Measurements from ENCODE around the gene ALPG.

DNA sequence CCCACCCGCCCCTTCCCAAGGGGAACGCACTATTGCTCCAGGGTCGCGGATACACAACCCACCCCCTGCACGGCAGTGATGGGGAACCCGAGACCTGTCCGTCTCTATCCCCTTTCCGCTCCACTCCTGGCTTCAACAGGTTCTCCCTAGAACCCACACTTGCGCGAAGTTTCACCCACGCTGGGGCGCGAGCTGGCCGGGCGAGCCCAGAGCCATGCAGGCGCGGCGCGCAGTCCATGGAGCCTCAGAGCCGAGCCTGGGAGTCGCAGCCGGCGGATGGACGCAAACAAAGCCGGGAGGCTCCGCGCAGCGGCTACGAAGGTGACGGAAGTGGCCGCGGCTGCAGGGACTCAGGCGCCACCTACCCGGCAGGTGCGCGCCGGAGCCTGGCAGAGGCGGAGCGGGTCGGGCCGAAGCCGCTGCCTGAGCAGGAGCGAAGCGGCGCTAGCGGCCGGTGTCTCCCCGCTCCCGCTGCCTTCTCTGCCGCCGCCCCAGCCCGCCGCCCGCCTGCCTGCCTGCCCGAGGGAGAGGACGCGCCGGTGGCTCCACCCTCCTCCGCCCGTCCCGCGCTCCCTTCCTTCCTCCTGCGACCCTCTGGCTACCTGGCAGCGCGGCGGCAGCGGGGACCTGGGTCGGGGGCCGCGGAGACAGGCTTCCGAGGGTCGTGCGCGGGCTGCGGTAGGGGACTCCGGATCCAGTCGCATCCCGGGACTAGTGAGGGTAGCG lies 14.0 kb downstream of the ALPG start:
- TF ChIP-seq, protein P1, sequence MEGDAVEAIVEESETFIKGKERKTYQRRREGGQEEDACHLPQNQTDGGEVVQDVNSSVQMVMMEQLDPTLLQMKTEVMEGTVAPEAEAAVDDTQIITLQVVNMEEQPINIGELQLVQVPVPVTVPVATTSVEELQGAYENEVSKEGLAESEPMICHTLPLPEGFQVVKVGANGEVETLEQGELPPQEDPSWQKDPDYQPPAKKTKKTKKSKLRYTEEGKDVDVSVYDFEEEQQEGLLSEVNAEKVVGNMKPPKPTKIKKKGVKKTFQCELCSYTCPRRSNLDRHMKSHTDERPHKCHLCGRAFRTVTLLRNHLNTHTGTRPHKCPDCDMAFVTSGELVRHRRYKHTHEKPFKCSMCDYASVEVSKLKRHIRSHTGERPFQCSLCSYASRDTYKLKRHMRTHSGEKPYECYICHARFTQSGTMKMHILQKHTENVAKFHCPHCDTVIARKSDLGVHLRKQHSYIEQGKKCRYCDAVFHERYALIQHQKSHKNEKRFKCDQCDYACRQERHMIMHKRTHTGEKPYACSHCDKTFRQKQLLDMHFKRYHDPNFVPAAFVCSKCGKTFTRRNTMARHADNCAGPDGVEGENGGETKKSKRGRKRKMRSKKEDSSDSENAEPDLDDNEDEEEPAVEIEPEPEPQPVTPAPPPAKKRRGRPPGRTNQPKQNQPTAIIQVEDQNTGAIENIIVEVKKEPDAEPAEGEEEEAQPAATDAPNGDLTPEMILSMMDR (IDR thresholded peaks at IDR 0.05), result no peak
- peak; percentile 88 for TF ChIP-seq EZH2phosphoT487 (IDR thresholded peaks at IDR 0.05)
